NCI-H748 (cell line): Measurements from ENCODE around the gene NTM.

Experiments used
- DNase-seq: peaks from one replicate; lab custom pipeline; 2025; ENCODE audit not compliant: unreplicated experiment; lab: John Stamatoyannopoulos, UW

NTM gene

DNA sequence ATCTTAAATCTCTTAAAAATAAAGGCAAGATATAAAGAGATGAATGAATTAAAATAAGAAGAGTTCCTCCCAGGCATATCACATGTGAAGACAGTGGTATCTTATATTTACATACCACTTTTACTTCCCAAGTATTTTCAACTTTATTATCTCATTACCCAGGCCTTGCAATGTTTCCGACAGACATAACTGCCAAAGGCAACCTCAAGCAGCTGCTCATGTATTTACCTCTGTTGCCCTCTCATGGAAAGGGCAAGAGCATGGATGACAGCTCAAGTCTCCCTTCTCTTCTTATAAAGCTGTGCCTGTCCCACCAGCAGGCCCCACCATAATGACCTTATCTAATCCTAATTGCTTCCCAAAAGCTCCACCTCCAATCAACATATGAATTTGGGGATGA, 894.2 kb downstream of the NTM start:
- no peak for DNase-seq

GRCh38 chr11:132278801-132279574, 908.6 kb downstream of the NTM start:
- peak; percentile 53 for DNase-seq

DNA sequence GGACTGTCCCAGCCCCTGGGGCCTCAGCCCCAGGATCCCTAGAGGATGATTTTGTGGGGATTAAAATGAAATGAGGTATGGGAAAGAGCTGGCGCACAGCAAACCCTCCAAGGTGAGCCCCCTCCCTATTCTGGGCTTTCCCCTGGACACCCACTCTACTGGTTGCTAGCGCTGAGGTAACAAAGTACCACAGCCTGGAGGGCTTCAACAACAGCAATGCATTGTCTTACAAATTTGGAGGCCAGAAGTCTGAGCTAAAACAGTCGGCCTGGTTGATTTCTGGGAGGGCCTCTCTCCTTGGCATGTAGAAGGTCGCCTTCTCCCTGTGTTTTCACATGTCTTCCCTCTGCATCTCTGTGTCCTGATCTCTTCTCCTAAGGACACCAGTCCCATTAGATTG, 913.6 kb downstream of the NTM start:
- no peak for DNase-seq

- DNase-seq, result no peak
These were observed 914.2 kb downstream of the NTM start for GRCh38 chr11:132284611-132285010.

GRCh38 chr11:132285631-132286030, 915.2 kb downstream of the NTM start:
- DNase-seq, result no peak

DNA sequence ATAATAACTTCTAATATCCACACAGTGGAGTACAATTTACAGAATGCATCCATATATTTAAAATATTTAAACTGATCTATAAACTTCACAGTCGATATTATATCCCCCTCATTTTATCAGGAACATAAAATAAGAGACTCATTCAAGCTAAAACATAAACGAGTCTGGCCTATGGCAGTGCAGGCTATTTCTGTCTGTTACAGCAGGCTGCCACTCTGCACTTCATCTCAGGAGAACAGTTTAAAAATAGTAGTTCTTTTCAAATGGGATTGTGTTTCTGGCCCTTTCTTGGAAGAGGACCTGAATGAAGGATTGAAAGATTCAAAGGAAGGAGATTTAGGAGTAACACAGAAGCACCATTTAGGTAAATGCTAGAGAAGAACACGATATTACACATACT, 915.7 kb downstream of the NTM start:
- DNase-seq, result no peak

GRCh38 chr11:132288036-132288435, 917.6 kb downstream of the NTM start:
- no peak for DNase-seq

GRCh38 chr11:132289590-132290256, 919.3 kb downstream of the NTM start:
- DNase-seq, result no peak

DNA sequence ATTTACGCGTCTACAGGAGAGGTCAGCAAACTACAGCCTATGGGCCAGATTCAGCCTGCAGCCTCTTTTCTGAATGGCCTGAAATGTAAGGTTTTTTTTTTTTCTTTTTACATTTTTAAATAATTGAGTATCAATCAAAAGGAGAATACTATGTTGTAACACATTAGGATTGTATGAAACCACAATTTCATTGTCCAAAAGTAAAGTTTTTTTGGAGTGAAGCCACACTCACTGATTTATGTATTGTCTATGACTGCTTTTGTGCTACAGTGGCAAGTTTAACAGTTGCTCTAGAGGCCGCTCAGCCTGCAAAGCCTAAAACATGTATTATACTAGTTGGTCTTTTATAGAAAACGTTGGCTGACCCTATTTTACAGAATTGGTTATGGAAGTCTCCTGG, 923.2 kb downstream of the NTM start:
- DNase-seq, result no peak

- DNase-seq, result no peak
These were observed 926.7 kb downstream of the NTM start for GRCh38 chr11:132296946-132297610.

GRCh38 chr11:132298357-132298756, 927.9 kb downstream of the NTM start:
- no peak for DNase-seq

GRCh38 chr11:132300283-132300682, 929.9 kb downstream of the NTM start:
- peak; percentile 24 for DNase-seq

DNA sequence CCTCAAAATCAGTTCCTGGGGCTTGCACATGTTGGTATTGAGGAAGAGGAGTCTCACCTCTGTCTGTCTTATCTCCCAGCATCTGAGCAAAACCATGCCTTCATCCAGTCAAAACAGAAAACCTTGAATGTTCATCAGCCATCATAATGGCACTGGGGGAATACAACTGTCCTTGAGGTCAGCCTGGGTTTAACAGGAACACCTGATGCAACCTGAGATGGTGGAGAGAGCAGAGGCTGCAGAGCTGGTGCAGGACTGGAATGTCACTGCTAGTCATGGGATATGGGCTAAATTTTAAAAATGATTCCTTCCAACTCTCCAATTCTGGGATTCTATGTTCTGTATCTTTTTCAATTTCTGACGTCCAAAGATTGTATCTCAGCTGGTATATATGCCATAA, 931.0 kb downstream of the NTM start:
- no peak for DNase-seq

- DNase-seq, result no peak
These were observed 931.5 kb downstream of the NTM start for GRCh38 chr11:132301900-132302299.

DNA sequence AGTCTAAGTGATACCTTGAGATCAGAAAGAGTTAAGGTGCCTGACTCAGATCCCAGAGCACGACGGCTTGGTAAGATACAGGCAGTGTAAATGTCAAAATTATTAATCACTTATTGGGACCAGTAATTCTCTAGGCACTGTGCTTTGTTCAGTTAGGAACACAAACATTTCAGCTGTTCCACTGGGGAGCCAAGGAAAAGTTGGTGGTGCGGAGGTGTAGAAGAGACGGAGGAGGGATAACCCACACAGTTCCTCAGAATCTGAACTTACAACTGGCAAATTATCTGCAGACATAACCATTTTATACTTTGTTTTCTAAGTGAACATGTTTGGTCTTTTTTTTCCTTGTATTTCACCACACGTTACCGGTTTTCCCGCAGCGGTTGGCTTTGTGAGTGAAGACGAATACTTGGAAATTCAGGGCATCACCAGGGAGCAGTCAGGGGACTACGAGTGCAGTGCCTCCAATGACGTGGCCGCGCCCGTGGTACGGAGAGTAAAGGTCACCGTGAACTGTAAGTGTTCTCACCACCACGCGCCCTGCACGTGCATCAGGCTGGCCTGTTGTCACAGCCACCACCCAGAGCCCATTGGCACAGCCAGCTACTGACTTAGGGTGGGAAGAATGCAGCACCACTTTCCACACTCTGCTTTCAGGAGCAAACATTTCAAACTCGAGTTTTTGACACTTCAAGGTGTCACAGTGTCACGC, 937.0 kb downstream of the NTM start:
- no peak for DNase-seq

DNA sequence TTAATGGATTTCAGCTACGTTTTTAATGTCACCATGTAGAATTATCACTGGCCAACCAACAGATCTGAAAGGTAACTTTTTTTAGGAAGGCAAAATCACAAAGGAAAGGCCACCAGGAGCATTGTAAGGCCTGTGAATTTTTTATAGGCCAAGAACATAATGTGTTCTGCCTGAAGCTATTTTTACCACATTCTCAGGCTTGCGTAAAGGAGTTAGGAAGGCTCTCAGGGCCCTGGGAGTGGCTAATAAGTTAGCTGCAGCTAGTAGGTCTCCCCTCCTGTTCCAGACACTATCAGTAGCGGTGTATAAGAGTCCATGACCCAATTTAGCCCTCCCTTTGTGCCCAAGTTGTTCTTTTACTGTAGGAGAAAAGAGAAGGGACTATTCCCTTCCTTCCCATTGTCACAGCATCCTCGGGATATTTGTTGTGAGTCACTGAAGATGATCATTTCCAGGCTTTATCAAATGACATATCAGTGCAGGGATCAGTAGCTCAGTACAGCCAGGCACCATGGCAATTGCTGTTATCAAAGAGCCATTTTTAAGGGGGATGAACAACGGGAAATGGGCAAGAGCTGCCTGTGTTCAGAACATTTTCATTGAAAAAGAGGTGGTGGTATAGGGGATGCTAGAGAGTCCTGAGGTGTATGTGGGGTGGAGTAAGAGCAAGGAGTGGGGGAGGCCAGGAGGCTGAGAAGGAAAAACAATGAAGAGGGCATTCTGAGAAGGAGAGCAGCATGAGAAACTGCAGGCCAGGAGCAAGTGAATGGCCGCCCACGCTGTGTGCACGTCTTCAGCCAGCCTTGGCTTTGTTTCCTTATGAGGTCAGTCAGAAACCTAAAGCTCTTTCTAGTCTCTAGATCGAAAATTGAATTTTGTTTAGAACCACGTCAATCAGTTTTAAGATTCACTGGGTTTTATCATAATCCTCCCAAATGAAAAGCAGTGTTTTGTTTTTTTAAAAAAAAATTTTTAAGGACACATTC, 940.3 kb downstream of the NTM start:
- no peak for DNase-seq

DNA sequence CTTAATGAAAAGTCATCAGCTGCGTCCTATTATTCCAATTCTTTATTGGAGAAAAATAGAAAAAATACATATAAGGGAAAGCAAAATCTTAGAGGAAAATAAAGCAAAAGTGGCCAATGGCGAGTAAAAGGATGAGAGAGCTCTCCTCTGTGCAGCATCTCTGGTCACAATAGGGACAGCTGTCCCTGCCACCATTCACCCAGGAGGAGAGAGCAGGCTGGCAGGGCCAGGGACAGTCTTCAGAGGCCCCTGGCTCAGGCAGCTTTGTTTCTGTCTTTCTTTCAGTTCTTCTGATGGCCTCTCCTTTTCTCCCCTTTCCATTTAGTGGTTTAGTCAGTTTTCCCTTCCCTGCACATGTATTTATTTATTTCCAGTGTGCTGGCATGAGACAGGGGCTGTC, 941.3 kb downstream of the NTM start:
- no peak for DNase-seq

DNA sequence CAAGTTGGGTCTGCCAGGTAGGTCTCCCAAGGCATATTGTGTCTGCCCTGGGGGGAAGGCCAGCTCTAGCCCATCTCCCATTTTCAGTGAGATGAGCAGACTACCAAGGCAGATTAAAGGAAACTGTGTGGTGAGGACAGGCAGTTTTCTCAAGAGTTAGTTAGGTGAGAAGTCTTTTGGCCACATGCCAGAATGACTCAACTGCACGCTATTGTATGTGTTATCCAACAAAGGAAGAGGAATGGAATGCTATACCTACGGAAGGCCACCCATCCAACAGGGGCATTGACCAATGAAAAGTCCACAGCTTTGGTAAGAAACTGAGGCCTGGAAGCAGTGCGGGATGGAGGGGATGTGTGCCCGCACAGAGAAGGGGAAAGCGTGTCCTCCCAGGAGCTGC, 941.7 kb downstream of the NTM start:
- no peak for DNase-seq

DNA sequence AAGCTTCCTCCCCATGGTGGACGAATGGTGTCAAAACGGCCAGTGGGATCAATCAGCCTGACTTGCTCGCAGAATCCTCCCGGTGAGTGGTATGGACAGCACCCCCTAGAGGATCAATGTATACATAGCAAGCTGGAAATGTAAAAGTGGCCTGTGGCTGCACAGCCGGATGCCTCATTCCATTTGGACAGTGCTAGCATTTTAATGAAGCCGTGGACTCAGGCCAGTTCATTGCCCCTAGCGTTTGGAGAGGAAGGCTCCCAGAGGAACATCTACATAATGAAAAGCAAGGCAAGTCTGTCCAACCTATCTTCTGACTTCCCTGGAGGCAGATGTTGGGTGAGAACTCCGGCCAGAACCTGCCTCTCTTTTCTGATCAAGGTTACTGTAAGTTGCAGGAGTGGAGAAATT, 942.3 kb downstream of the NTM start:
- peak; percentile 81 for DNase-seq

- no peak for DNase-seq
These were observed 944.6 kb downstream of the NTM start for GRCh38 chr11:132314911-132315455.
